GM12892 (cell line): Measurements from ENCODE around the gene AMDHD2.

ENCODE experiments used
- POLR2AphosphoS5 ChIP-seq: IDR thresholded peaks from 2 replicates; pipeline ENCODE4 v1.6.1; 2011; ENCODE audit warnings: low read depth, low read length, control low read depth
- TAF1 ChIP-seq: IDR thresholded peaks from 2 replicates; pipeline ENCODE4 v1.6.1; 2011; ENCODE audit warnings: low read depth, mild to moderate bottlenecking, control low read depth, low read length, borderline replicate concordance

DNA sequence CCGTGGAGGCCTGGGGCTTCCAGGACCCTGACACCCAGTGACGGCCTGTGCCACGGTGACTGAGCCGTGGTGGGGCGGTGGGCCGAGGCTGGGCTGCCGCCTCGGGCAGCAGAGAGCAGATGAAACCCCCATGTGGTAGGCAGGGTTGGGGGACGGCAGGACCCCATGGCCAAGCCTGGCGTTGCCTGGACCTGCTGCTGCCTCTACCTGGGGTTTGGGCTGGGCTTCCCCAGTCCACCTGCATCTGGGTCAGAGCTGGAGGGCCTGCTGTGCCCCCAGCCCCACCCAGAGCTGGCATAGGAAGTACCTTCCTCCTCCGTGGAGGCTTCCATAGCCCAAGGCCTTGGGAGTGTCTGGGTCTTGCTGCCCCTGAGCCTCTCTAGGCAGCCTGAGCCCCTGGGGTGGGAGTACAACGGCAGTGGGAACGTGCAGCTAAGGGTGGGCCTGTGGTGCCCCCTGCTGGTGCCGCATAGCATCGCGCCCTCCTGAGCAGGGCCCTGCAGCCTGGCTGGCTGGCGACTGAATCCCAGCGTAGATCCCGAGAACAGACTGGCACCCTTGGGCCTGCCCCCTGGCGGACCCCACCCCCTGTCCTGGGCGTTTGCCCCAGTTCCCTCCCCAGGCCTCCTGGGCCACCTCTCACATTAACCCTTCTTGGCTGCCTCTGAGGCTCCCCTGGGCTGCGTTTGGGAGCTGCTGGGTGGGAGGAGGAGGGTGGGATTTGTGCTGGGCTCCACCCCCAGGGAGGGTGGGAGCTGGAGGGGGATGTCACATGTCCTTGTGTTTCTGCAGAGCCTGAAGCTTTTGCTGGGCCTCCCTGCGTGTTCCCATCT lies 19.0 kb upstream of the AMDHD2 start:
- TF ChIP-seq POLR2AphosphoS5 (no peak), TAF1 (no peak)
